H54 (cell line): ENCODE measurements around the gene CAV1.
"Not testable (repeated sequence)": the region's sequence is repeated elsewhere in the genome, so short reads cannot be mapped to it uniquely, and the experiment has no call there.

Source experiments
- DNase-seq: peaks from one replicate; pipeline ENCODE4 v3.0.0; 2011; ENCODE audit warnings: low spot score, mixed read lengths; ENCODE audit not compliant: insufficient read length
- FAIRE-seq: peaks from 3 replicates; lab custom pipeline; 2011; peaks lifted over from hg19 to GRCh38; lab: Jason Lieb, UNC
- POLR2A ChIP-seq: IDR thresholded peaks from 2 replicates; pipeline ENCODE4 v1.6.1; 2011; ENCODE audit warnings: low read depth, mild to moderate bottlenecking, low read length

The CAV1 gene

DNA sequence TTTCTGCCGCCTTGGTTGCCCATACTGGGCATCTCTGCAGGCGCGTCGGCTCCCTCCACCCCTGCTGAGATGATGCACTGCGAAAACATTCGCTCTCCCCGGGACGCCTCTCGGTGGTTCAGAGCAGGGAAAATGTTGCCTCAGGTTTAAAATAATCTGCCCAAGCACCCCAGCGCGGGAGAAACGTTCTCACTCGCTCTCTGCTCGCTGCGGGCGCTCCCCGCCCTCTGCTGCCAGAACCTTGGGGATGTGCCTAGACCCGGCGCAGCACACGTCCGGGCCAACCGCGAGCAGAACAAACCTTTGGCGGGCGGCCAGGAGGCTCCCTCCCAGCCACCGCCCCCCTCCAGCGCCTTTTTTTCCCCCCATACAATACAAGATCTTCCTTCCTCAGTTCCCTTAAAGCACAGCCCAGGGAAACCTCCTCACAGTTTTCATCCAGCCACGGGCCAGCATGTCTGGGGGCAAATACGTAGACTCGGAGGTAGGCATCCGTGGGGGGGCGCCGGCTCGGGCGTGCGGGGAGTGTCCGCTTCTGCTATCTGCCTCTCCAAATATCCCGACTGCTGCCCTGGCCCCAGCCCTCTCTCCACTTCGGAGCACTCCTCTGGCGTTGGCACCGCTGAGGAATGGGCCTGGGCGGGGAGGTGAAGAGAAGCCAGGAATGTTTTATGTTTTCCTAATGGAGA is at the start of gene CAV1:
Gene CAV1, plus strand, starts transcription at position 428 of the 689 bp plus-strand sequence. Its CDS starts 27 bp downstream, at position 455.
- DNase-seq: peak; percentile 81
- peak; percentile 33 for TF ChIP-seq POLR2A
- FAIRE-seq: peak; percentile 52

DNA sequence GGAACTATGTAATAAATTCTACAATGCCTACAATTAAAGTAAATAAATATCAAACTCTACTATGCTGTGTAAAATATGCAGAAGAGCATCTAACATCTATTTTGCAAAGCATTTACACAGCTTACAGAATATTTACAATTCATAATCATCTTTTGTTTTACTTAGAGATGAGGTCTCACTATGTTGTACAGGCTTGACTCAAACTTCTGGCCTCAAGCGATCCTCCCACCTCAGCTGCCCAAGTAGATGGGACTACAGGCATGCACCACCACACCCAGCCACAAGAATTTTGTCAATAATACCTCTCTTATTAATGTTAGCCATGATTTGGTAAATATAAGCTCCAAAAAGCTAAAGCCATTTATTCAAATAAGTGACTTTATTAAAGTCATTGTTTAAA is 47.2 kb upstream of the CAV1 start:
- DNase-seq (no peak), FAIRE-seq (peak; percentile 58)

DNA sequence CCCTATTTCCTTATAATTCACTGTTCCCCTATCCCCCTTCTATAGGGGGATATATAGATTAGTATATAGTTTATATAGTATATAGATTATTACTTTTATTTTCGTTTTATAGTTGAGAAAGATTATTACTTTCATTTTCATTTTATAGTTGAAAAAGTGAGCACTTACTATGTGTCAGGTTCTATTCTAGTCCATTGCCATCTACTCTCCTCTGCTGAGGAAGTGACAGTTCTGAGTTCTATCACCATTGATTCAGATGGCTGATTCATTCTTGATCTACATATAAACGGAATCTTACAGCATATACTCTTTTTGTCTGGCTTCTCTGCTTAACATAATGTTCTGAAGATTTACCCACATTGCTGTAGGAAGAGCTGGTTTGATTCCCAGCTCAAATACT is 46.0 kb upstream of the CAV1 start:
- no peak for TF ChIP-seq POLR2A
- FAIRE-seq (peak; percentile 86), DNase-seq (no peak)

More for the DNA sequence above, 47.2 kb upstream of the CAV1 start:
- TF ChIP-seq POLR2A: no peak

DNA sequence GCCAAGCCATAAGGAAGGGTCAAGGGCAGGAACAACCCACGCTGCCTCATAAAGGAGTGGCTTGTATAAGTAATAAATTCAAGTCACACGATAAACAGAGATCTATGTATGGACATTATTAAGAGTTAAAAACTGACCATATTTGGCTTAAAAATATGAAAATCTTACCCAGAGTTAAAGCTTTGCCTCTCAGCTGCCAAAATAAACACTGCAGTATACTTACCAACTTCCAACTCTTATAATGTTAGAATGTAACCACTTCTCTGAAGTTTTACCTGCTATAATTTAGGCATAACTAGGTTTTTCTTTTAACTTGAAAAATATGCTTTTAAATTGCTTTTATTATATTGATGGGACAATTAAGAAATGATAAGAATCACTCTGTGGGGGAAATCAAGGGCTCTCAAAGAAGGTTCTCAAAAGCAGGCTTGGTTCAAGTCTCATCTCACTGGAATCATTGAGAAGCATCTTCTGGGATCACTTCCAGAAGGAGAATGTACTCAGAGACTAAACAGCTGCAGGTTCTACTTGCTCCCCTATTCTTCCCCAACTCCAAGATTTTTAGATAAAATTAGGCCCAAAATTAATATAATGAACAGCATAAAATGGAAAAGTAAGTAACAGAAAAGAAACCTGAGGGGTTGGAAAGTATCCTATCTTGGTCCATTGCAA is 41.4 kb upstream of the CAV1 start:
- no peak for TF ChIP-seq POLR2A
- no peak for DNase-seq
- FAIRE-seq: no peak

DNA sequence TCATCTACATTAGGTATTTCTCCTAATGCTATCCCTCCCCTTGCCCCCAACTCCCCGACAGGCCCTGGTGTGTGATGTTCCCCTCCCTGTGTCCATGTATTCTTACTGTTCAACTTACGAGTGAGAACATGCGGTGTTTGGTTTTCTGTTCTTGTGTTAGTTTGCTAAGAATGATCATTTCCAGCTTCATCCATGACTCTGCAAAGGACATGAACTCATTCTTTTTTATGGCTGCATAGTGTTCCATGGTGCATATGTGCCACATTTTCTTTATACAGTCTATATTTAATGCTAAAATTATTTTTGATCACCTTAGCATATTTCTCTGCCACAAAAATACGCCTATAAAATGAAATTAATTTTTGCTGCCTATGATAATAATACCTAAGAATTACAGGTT is 40.4 kb upstream of the CAV1 start:
- not testable (repeated sequence) for FAIRE-seq, DNase-seq

- FAIRE-seq (no peak), DNase-seq (no peak)
These were observed 36.8 kb upstream of the CAV1 start for GRCh38 chr7:116487907-116488521.

GRCh38 chr7:116490351-116490750 is 34.5 kb upstream of the CAV1 start:
- TF ChIP-seq POLR2A: no peak
- DNase-seq (no peak), FAIRE-seq (peak; percentile 53)

More at GRCh38 chr7:116487907-116488521, 36.8 kb upstream of the CAV1 start:
- TF ChIP-seq POLR2A: no peak

DNA sequence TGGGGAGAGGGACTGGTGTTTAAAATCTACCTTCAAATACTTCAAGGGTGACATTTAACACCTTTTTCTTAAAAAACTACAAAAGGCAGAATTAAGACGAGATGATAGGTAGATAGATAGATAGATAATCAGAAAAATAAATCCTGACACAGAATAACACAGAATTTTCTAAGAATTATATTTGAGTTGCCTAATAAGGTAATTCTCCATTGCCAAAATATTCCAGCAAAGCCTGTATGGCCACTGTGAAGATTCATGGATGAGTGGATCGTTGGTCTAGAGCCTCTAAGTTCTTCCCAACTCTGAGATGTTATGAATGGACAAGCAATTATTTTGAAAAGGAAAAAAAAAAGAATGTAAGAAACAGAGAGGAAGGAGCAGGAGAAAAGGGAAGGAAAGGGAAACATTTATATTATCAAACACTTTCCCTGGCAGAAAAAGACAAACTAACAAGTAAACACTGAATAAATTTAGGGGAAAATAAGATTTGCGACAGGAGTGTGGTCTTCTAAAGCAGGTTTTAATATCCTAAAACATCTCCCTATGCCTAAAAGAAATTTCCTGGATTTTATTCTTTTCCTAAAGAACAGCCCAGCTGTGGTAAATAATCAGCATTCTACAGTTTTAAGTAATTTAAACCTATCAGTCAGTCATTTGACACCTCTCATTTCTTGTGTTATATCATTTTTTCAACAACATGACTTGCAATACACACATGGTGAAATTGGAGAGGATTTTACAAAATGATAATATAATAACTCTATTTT is 32.8 kb upstream of the CAV1 start:
- FAIRE-seq: no peak
- no peak for DNase-seq
- no peak for TF ChIP-seq POLR2A

- no peak for DNase-seq
- no peak for FAIRE-seq
- no peak for TF ChIP-seq POLR2A
These were observed 32.2 kb upstream of the CAV1 start for GRCh38 chr7:116492654-116493109.

- DNase-seq: no peak
- TF ChIP-seq POLR2A: no peak
- FAIRE-seq: no peak
These were observed 31.4 kb upstream of the CAV1 start for GRCh38 chr7:116493449-116493848.

GRCh38 chr7:116494472-116494871 is 30.4 kb upstream of the CAV1 start:
- FAIRE-seq (peak; percentile 11), DNase-seq (no peak)
- no peak for TF ChIP-seq POLR2A

GRCh38 chr7:116495736-116496135 is 29.1 kb upstream of the CAV1 start:
- no peak for TF ChIP-seq POLR2A
- DNase-seq: no peak
- no peak for FAIRE-seq

DNA sequence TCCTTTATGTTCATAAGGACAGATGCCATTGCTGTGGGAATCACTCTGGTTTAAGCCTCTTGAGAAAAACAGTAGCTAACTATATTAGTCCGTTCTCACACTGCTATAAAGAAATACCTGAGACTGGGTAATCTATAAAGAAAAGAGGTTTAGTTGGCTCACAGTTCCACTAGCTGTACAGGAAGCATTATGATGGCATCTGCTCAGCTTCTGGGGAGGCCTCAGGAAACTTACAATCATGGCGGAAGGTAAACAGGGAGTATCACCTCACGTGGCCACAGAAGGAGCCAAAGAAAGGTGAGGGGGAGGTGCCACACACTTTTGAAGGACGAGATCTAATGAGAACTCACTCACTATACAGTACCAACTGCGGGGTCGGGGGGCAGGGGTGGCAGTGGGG is 28.2 kb upstream of the CAV1 start:
- FAIRE-seq (no peak), DNase-seq (no peak)
- no peak for TF ChIP-seq POLR2A

DNA sequence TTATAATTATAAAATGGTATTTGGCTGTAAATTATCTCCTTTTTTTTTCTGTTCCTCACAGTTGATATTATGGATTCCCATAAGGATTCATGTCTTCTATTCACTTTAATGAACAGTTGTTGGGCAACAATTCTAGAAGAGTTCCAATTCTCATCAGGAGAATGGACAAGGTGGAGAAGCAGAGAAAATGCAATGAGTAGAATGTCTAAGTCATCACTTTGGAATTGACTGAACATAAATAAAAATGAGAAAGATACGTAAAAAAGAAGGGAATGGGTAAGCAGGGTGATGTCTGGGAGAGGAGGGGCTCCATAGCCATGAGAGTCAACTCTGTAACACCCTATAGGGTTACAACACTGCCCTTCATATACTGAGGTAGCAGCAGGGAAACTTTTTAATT is 27.1 kb upstream of the CAV1 start:
- TF ChIP-seq POLR2A: no peak
- FAIRE-seq: no peak
- DNase-seq: no peak
